Fibroblast of skin of left biceps (primary cell): ENCODE results near the gene AGPAT3.

Experiments used
- DNase-seq, 2 experiments: peaks; one replicate each; pipeline ENCODE4 v3.0.0-alpha.2; 2013; ENCODE audit warnings: low read depth in 2 of 2

The AGPAT3 gene

GRCh38 chr21:43922949-43923348, 57.9 kb downstream of the AGPAT3 start:
- no peak for DNase-seq

- no peak for DNase-seq
Measured at GRCh38 chr21:43923391-43923790, 58.4 kb downstream of the AGPAT3 start.

- no peak for DNase-seq
Measured at GRCh38 chr21:43924421-43925095, 59.5 kb downstream of the AGPAT3 start.

- no peak for DNase-seq
Measured at GRCh38 chr21:43925096-43925481, 60.1 kb downstream of the AGPAT3 start.

GRCh38 chr21:43925609-43926008, 60.6 kb downstream of the AGPAT3 start:
- DNase-seq = no peak

- no peak for DNase-seq
Measured at GRCh38 chr21:43926196-43926595, 61.2 kb downstream of the AGPAT3 start.

- no peak for DNase-seq
Measured at GRCh38 chr21:43927591-43928221, 62.7 kb downstream of the AGPAT3 start.

GRCh38 chr21:43928222-43929125, 63.5 kb downstream of the AGPAT3 start:
- no peak for DNase-seq

GRCh38 chr21:43929217-43929971, 64.4 kb downstream of the AGPAT3 start:
- no peak for DNase-seq

- DNase-seq = no peak
Measured at GRCh38 chr21:43930074-43930847, 65.2 kb downstream of the AGPAT3 start.

- no peak for DNase-seq
Measured at GRCh38 chr21:43930848-43931375, 65.9 kb downstream of the AGPAT3 start.

- no peak for DNase-seq
Measured at GRCh38 chr21:43931489-43931888, 66.5 kb downstream of the AGPAT3 start.

- DNase-seq = no peak
Measured at GRCh38 chr21:43932005-43932404, 67.0 kb downstream of the AGPAT3 start.

GRCh38 chr21:43933199-43933598, 68.2 kb downstream of the AGPAT3 start:
- no peak for DNase-seq

- DNase-seq = no peak
Measured at GRCh38 chr21:43933680-43934079, 68.7 kb downstream of the AGPAT3 start.

GRCh38 chr21:43934116-43934515, 69.1 kb downstream of the AGPAT3 start:
- no peak for DNase-seq

- DNase-seq = no peak
Measured at GRCh38 chr21:43934716-43935705, 70.0 kb downstream of the AGPAT3 start.

- no peak for DNase-seq
Measured at GRCh38 chr21:43935711-43936110, 70.7 kb downstream of the AGPAT3 start.

GRCh38 chr21:43936247-43936967, 71.4 kb downstream of the AGPAT3 start:
- DNase-seq = no peak
